ENCODE results near the gene KRT39.

The KRT39 gene

GRCh38 chr17:40980117-40980516, 13.4 kb upstream of the KRT39 start:
- DNase-seq (ENCODE audit: low read depth): no peak

- DNase-seq (ENCODE audit: low read depth): no peak
These were observed 11.9 kb upstream of the KRT39 start for GRCh38 chr17:40978575-40979151.

GRCh38 chr17:40975516-40975915, 8.8 kb upstream of the KRT39 start:
- DNase-seq (ENCODE audit: low read depth): no peak

- no peak for DNase-seq (ENCODE audit: low read depth)
These were observed 7.6 kb upstream of the KRT39 start for GRCh38 chr17:40974366-40974765.

- no peak for DNase-seq (ENCODE audit: low read depth)
These were observed 834 bp upstream of the KRT39 start for GRCh38 chr17:40967582-40967981.

GRCh38 chr17:40963838-40964237, 2.9 kb downstream of the KRT39 start:
- no peak for DNase-seq (ENCODE audit: low read depth)

- DNase-seq (ENCODE audit: low read depth): no peak
These were observed 4.6 kb downstream of the KRT39 start for GRCh38 chr17:40962059-40962561.

- DNase-seq (ENCODE audit: low read depth): no peak
These were observed 5.2 kb downstream of the KRT39 start for GRCh38 chr17:40961591-40961990.

GRCh38 chr17:40960144-40960543, 6.6 kb downstream of the KRT39 start:
- DNase-seq (ENCODE audit: low read depth): no peak

GRCh38 chr17:40958086-40958953, 8.4 kb downstream of the KRT39 start:
- no peak for DNase-seq (ENCODE audit: low read depth)

- DNase-seq (ENCODE audit: low read depth): no peak
These were observed 10.1 kb downstream of the KRT39 start for GRCh38 chr17:40956401-40957254.

GRCh38 chr17:40953881-40954280, 12.9 kb downstream of the KRT39 start:
- DNase-seq (ENCODE audit: low read depth): peak; percentile 14

GRCh38 chr17:40952661-40953060, 14.1 kb downstream of the KRT39 start:
- DNase-seq (ENCODE audit: low read depth): no peak

GRCh38 chr17:40952154-40952553, 14.6 kb downstream of the KRT39 start:
- no peak for DNase-seq (ENCODE audit: low read depth)

GRCh38 chr17:40951011-40951622, 15.6 kb downstream of the KRT39 start:
- no peak for DNase-seq (ENCODE audit: low read depth)

- DNase-seq (ENCODE audit: low read depth): no peak
These were observed 16.6 kb downstream of the KRT39 start for GRCh38 chr17:40950176-40950575.

- DNase-seq (ENCODE audit: low read depth): no peak
These were observed 17.3 kb downstream of the KRT39 start for GRCh38 chr17:40949418-40949817.

GRCh38 chr17:40947929-40948328, 18.8 kb downstream of the KRT39 start:
- no peak for DNase-seq (ENCODE audit: low read depth)

GRCh38 chr17:40945414-40945813, 21.3 kb downstream of the KRT39 start:
- DNase-seq (ENCODE audit: low read depth): no peak

GRCh38 chr17:40944531-40944930, 22.2 kb downstream of the KRT39 start:
- no peak for DNase-seq (ENCODE audit: low read depth)

- DNase-seq (ENCODE audit: low read depth): no peak
These were observed 24.2 kb downstream of the KRT39 start for GRCh38 chr17:40942553-40942952.

- DNase-seq (ENCODE audit: low read depth): no peak
These were observed 26.5 kb downstream of the KRT39 start for GRCh38 chr17:40940266-40940665.

Data from activated T-cell treated with anti-CD3 and anti-CD28 coated beads for 48 hours (primary cell).